Suprapubic skin (tissue), 4 donors: Measurements from ENCODE around the gene CTSL. TPM values are rescaled to one million over a fixed set of nuclear protein-coding genes. Genes with fewer than 3 reads are reported as not detected.

Source experiments
- DNase-seq, 2 donors: peaks; one replicate each; pipeline ENCODE4 v3.0.0-alpha.2; 2019; ENCODE audit warnings: low spot score in 2 of 2
- H3K27ac ChIP-seq: fragments of 200-600 bp; sonication (generic); one replicate; pipeline ENCODE4 v1.5.1; 2019
- H3K27me3 ChIP-seq: fragments of 200-600 bp; sonication (generic); one replicate; pipeline ENCODE4 v1.5.1; 2019
- H3K36me3 ChIP-seq: fragments of 200-600 bp; sonication (generic); one replicate; pipeline ENCODE4 v1.5.1; 2019
- H3K4me1 ChIP-seq: fragments of 200-600 bp; sonication (generic); one replicate; pipeline ENCODE4 v1.5.1; 2019
- H3K4me3 ChIP-seq: fragments of 200-600 bp; sonication (generic); one replicate; pipeline ENCODE4 v1.5.1; 2019; ENCODE audit warnings: mild to moderate bottlenecking
- H3K9me3 ChIP-seq: fragments of 200-600 bp; sonication (generic); one replicate; pipeline ENCODE4 v1.5.1; 2019
- EP300 ChIP-seq: sonication (generic); formaldehyde crosslinking; IDR thresholded peaks from one replicate; pipeline ENCODE4 v1.6.1; 2017; ENCODE audit warnings: antibody characterized with exemption
- POLR2A ChIP-seq, 2 donors: fragments of 450-650 bp; IDR thresholded peaks; one replicate each; pipeline ENCODE4 v1.6.1; 2017; ENCODE audit warnings: antibody characterized with exemption in 2 of 2, mild to moderate bottlenecking in 2 of 2, moderate library complexity in 2 of 2
- POLR2AphosphoS5 ChIP-seq, 3 donors: sonication (generic); formaldehyde crosslinking; IDR thresholded peaks; one replicate each; pipeline ENCODE4 v1.6.1; 2017; ENCODE audit warnings: antibody characterized with exemption in 3 of 3
- WGBS: methylation state at CpG from one replicate; pipeline ENCODE4 v1.1.5; 2018; 5-methylcytosine and 5-hydroxymethylcytosine counted together
- total RNA-seq, 4 donors: library from RNA; depleted of rRNA; stranded (reverse); fragments of >200 nt; gene quantifications; one replicate each; pipeline ENCODE4 v1.1.0, GENCODE V29; 2016
- TF ChIP-seq, protein P1 (sequence below), 2 donors: fragments of 200-600 bp in 1 of 2; fragments of 450-650 bp in 1 of 2; sonication (generic) in 1 of 2; IDR thresholded peaks; one replicate each; pipeline ENCODE4 v1.5.1; 2016 to 2019; ENCODE audit warnings: antibody characterized with exemption in 2 of 2, mild to moderate bottlenecking in 1 of 2, moderate library complexity in 1 of 2

Gene CTSL
- total RNA-seq, 4 donors from 2014 or later = 24.6 to 36.8 (median 27.8) TPM

DNA sequence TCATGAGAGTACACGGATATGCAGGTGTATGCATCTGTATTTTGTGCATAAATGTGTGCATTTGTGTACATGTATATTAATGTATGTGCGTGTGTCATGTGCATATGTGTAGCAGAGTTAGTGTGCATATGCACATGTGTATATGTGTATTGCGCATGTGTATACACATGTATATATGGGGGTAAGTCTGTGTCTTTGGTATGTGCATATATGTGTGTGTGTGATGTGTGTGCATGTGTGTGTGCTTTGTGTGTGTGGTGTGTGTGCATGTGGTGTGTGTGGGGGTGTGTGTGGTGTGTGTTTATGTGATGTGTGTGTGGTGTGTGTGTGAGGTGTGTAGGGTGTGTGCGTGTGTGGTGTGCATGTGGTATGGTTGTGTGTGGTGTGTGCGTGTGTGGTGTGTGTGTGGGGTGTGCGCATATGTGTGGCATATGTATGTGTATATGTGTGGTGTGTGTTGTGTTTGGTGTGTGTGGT lies 13.1 kb upstream of the CTSL start:
- WGBS = 89% methylated on average over 6 of the region's 6 CpGs
- no peaks in the 10 kb centered on the region for H3K27me3 ChIP-seq
- no peak overlapping the region for H3K4me3 ChIP-seq
- H3K27ac ChIP-seq = peak overlapping the region; percentile 79
- no peaks in the 10 kb centered on the region for H3K9me3 ChIP-seq
- no peaks in the 10 kb centered on the region for H3K36me3 ChIP-seq
- DNase-seq = no peak
- no peak for TF ChIP-seq POLR2A (IDR thresholded peaks at IDR 0.05)
- TF ChIP-seq EP300 = no peak
- TF ChIP-seq POLR2AphosphoS5 (IDR thresholded peaks at IDR 0.05) = no peak
- TF ChIP-seq, protein P1, sequence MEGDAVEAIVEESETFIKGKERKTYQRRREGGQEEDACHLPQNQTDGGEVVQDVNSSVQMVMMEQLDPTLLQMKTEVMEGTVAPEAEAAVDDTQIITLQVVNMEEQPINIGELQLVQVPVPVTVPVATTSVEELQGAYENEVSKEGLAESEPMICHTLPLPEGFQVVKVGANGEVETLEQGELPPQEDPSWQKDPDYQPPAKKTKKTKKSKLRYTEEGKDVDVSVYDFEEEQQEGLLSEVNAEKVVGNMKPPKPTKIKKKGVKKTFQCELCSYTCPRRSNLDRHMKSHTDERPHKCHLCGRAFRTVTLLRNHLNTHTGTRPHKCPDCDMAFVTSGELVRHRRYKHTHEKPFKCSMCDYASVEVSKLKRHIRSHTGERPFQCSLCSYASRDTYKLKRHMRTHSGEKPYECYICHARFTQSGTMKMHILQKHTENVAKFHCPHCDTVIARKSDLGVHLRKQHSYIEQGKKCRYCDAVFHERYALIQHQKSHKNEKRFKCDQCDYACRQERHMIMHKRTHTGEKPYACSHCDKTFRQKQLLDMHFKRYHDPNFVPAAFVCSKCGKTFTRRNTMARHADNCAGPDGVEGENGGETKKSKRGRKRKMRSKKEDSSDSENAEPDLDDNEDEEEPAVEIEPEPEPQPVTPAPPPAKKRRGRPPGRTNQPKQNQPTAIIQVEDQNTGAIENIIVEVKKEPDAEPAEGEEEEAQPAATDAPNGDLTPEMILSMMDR (IDR thresholded peaks at IDR 0.05) = no peak
- peaks cover 23% of the 10 kb centered on the region for H3K4me1 ChIP-seq

DNA sequence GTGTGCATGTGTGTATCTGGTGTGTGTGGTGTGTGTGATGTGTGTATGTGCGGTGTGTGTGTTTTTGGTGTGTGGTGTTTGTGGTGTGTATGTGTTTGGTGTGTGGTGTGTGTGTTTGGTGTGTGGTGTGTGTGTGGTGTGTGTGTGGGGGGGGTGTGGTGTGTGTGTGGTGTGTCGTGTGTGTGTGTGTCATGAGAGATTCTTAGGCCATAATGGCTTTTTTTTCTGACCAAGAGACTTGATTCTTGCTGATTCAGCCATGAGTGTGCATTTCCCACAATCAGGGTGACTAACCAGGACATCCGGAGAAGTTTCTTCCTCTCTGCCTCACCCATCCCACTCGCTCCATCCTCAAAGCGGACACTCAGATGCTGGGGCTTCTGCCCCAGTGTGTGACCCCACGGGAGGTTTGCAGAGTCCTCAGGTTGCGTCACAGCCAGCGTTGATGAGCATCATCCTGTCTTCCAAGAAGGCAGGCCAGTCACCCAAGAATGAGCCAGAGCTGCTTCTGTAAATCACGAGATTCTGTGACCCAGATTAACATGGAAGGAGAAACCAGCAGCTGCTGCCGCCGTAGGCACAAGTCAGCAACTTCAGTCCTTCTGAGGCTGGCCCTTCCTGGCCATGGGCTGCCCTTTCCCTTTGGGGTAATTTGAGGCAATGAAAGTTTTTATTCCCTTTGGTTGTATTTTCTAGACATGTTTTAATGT lies 12.5 kb upstream of the CTSL start:
- peak; percentile 95 to 96 for DNase-seq
- WGBS = 34% methylated on average over 11 of the region's 11 CpGs
- Histone ChIP-seq H3K27ac (peak overlapping the region; percentile 79), H3K27me3 (no peaks in the 10 kb centered on the region), H3K9me3 (no peaks in the 10 kb centered on the region), H3K36me3 (no peaks in the 10 kb centered on the region), H3K4me3 (no peak overlapping the region), H3K4me1 (peaks cover 23% of the 10 kb centered on the region)
- TF ChIP-seq POLR2AphosphoS5 (IDR thresholded peaks at IDR 0.05) (peak in 2 of 3 donors; percentile 73 to 85), POLR2A (IDR thresholded peaks at IDR 0.05) (no peak), EP300 (no peak)
- TF ChIP-seq, protein P1 (IDR thresholded peaks at IDR 0.05) = no peak

DNA sequence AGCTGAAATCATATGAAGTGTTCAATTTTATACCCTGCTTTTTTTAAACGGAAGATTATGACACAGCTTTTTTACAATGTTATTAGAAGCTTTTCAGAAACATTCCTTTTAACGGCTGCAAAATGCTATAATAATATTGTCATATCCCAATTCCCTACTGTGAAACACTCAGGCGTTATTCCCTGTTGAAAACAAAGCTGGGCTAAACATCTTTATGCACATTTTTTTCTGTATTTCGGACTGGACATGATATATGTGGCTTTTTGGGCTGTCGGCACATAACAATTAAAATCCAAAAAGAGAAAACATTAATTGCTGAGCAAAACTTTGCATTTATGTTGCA lies 12.0 kb upstream of the CTSL start:
- no peaks in the 10 kb centered on the region for H3K27me3 ChIP-seq
- H3K4me3 ChIP-seq = no peak overlapping the region
- peak overlapping the region; percentile 79 for H3K27ac ChIP-seq
- no peaks in the 10 kb centered on the region for H3K9me3 ChIP-seq
- DNase-seq = no peak
- peaks cover 23% of the 10 kb centered on the region for H3K4me1 ChIP-seq
- no peaks in the 10 kb centered on the region for H3K36me3 ChIP-seq
- TF ChIP-seq, protein P1 (IDR thresholded peaks at IDR 0.05) = no peak
- TF ChIP-seq EP300 (no peak), POLR2AphosphoS5 (IDR thresholded peaks at IDR 0.05) (no peak), POLR2A (IDR thresholded peaks at IDR 0.05) (no peak)
- 36% methylated on average over 5 of the region's 5 CpGs for WGBS

DNA sequence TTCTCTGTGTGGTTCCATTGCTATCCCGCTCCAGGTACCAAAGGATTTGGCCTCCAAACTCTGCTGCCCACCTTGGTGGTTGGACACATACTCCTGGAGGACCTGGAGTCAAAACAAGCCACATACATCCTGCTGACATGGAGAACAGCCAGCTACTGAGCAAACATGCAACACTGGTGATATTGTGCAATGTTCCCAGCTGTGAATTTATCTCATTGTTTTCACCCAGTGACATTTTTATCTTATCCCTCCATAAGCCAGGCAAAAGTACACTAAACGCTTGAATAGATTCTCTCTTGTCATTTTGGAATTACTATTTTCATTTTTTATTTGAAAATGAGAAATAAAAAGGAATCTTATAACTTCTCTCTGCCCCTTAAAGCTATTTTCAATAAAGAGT lies 11.1 kb upstream of the CTSL start:
- peak overlapping the region; percentile 79 for H3K27ac ChIP-seq
- no peaks in the 10 kb centered on the region for H3K36me3 ChIP-seq
- H3K4me3 ChIP-seq = no peak overlapping the region
- no peaks in the 10 kb centered on the region for H3K9me3 ChIP-seq
- peak in 1 of 3 donors; percentile 29 for TF ChIP-seq POLR2AphosphoS5 (IDR thresholded peaks at IDR 0.05)
- no peak for TF ChIP-seq EP300
- H3K27me3 ChIP-seq = no peaks in the 10 kb centered on the region
- WGBS = 55% methylated on average over 2 of the region's 2 CpGs
- peaks cover 23% of the 10 kb centered on the region for H3K4me1 ChIP-seq
- DNase-seq = no peak

DNA sequence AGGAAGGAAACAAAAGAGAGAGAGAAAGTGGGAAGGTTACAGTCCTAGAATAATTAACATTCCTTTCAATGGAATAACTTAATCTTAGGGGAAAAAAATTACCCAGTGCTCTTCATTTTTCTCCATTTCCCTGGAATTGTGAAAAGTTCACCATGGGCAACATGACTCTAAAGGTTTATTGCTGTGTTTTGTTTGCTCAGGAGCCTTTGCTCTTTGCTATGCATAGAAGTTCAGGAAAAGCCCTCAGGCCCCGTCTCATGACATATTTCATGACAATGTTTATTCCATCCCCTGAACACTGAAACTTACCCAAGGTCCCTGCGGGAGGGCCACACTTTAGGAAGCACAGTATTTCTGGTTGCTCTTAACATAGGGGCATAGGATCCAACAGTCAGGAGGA lies 9.8 kb upstream of the CTSL start:
- H3K4me3 ChIP-seq = no peak overlapping the region
- no peak for TF ChIP-seq POLR2AphosphoS5 (IDR thresholded peaks at IDR 0.05)
- no peak for TF ChIP-seq EP300
- TF ChIP-seq, protein P1 (IDR thresholded peaks at IDR 0.05) = no peak
- no peak for TF ChIP-seq POLR2A (IDR thresholded peaks at IDR 0.05)
- no peaks in the 10 kb centered on the region for H3K9me3 ChIP-seq
- no peaks in the 10 kb centered on the region for H3K36me3 ChIP-seq
- peaks cover 23% of the 10 kb centered on the region for H3K4me1 ChIP-seq
- no peak for DNase-seq
- H3K27ac ChIP-seq = no peak overlapping the region
- 74% methylated on average over 2 of the region's 2 CpGs for WGBS
- no peaks in the 10 kb centered on the region for H3K27me3 ChIP-seq
